Dermis microvascular lymphatic vessel endothelial cell (primary cell): Measurements from ENCODE around the gene SHC4. TPM values are rescaled to one million over a fixed set of nuclear protein-coding genes. Genes with fewer than 3 reads are reported as not detected.

Experiments
- DNase-seq, 2 donors: peaks; one replicate each; pipeline versions ENCODE4 v3.0.0 to v3.0.0-alpha.2; 2010; ENCODE audit warnings: low read depth in 2 of 2
- total RNA-seq: library from RNA; depleted of rRNA; stranded (reverse); fragments of >200 nt; gene quantifications from 2 replicates; pipeline ENCODE4 v1.2.1, GENCODE V29; 2014

The SHC4 gene
- total RNA-seq, 1 donor from 2014 or later: 0.51 TPM

GRCh38 chr15:48967336-48967735 is 3.6 kb upstream of the SHC4 start:
- DNase-seq: no peak

- no peak for DNase-seq
Observed at GRCh38 chr15:48966595-48967301, 3.0 kb upstream of the SHC4 start.

- no peak for DNase-seq
Observed at GRCh38 chr15:48965972-48966371, 2.3 kb upstream of the SHC4 start.

GRCh38 chr15:48964898-48965297 is 1.2 kb upstream of the SHC4 start:
- DNase-seq: no peak

- DNase-seq: peak in 1 of 2 donors; percentile 39
Observed at GRCh38 chr15:48962662-48963523, 826 bp downstream of the SHC4 start.

- no peak for DNase-seq
Observed at GRCh38 chr15:48955967-48956366, 7.8 kb downstream of the SHC4 start.

GRCh38 chr15:48955370-48955769 is 8.3 kb downstream of the SHC4 start:
- DNase-seq: no peak

- DNase-seq: no peak
Observed at GRCh38 chr15:48954538-48954937, 9.2 kb downstream of the SHC4 start.

- DNase-seq: no peak
Observed at GRCh38 chr15:48946840-48947187, 16.9 kb downstream of the SHC4 start.

- peak in 1 of 2 donors; percentile 39 for DNase-seq
Observed at GRCh38 chr15:48946074-48946839, 17.5 kb downstream of the SHC4 start.

- peak; percentile 45 to 54 for DNase-seq
Observed at GRCh38 chr15:48945386-48945785, 18.3 kb downstream of the SHC4 start.

GRCh38 chr15:48941904-48942303 is 21.8 kb downstream of the SHC4 start:
- DNase-seq: no peak

GRCh38 chr15:48940508-48940907 is 23.2 kb downstream of the SHC4 start:
- DNase-seq: no peak

- DNase-seq: peak in 1 of 2 donors; percentile 35
Observed at GRCh38 chr15:48939648-48940047, 24.1 kb downstream of the SHC4 start.

GRCh38 chr15:48937886-48938285 is 25.8 kb downstream of the SHC4 start:
- no peak for DNase-seq

GRCh38 chr15:48936666-48937065 is 27.1 kb downstream of the SHC4 start:
- DNase-seq: no peak

- no peak for DNase-seq
Observed at GRCh38 chr15:48935236-48935635, 28.5 kb downstream of the SHC4 start.

GRCh38 chr15:48930735-48931134 is 33.0 kb downstream of the SHC4 start:
- no peak for DNase-seq

GRCh38 chr15:48929661-48930060 is 34.1 kb downstream of the SHC4 start:
- DNase-seq: no peak

- no peak for DNase-seq
Observed at GRCh38 chr15:48928877-48929538, 34.7 kb downstream of the SHC4 start.

- peak; percentile 81 to 92 for DNase-seq
Observed at GRCh38 chr15:48925714-48926223, 38.0 kb downstream of the SHC4 start.
